LNCaP clone FGC (cell line): ENCODE data around the gene TLCD3B.
"Not testable (repeated sequence)": the region's sequence is repeated elsewhere in the genome, so short reads cannot be mapped to it uniquely, and the experiment has no call there.

ENCODE experiments used
- DNase-seq: peaks from one replicate; pipeline ENCODE4 v3.0.0-alpha.2; 2011; ENCODE audit warnings: low read depth
- H3K4me3 ChIP-seq: 2 replicates; pipeline ENCODE4 v1.5.1; 2011; ENCODE audit warnings: mild to moderate bottlenecking, low read depth, low read length, control low read depth
- CTCF ChIP-seq: IDR thresholded peaks from 2 replicates; pipeline ENCODE4 v1.5.1; 2012; ENCODE audit warnings: mild to moderate bottlenecking; ENCODE audit not compliant: control insufficient read depth, insufficient read depth; ENCODE audit errors: extremely low read depth

TLCD3B gene

GRCh38 chr16:30024451-30024850 lies 6.6 kb downstream of the TLCD3B start:
- DNase-seq = no peak
- H3K4me3 ChIP-seq = no peak overlapping the region
- no peak for TF ChIP-seq CTCF

- DNase-seq = no peak
- no peak for TF ChIP-seq CTCF
- H3K4me3 ChIP-seq = no peak overlapping the region
These were observed 7.5 kb downstream of the TLCD3B start for GRCh38 chr16:30023586-30023985.

GRCh38 chr16:30022887-30023286 lies 8.2 kb downstream of the TLCD3B start, which contains the start of gene C16orf92:
C16orf92 (plus strand) TSS chr16:30023198; CDS start chr16:30023341, 143 bp downstream.
- TF ChIP-seq CTCF = no peak

GRCh38 chr16:30018731-30019158 lies 12.3 kb downstream of the TLCD3B start:
- no peak overlapping the region for H3K4me3 ChIP-seq
- TF ChIP-seq CTCF = no peak
- no peak for DNase-seq

More at GRCh38 chr16:30022887-30023286, 8.2 kb downstream of the TLCD3B start, which contains the start of gene C16orf92:
- no peak within 1 kb of the TSS for H3K4me3 ChIP-seq
- no peak for DNase-seq

GRCh38 chr16:30017937-30018336 lies 13.1 kb downstream of the TLCD3B start:
- not testable (repeated sequence) for DNase-seq

GRCh38 chr16:30017277-30017656 lies 13.8 kb downstream of the TLCD3B start:
- H3K4me3 ChIP-seq = no peak overlapping the region
- no peak for TF ChIP-seq CTCF
- no peak for DNase-seq

More at GRCh38 chr16:30017937-30018336, 13.1 kb downstream of the TLCD3B start:
- not testable (repeated sequence) for H3K4me3 ChIP-seq

GRCh38 chr16:30016555-30017276 lies 14.4 kb downstream of the TLCD3B start:
- H3K4me3 ChIP-seq = no peak overlapping the region
- TF ChIP-seq CTCF = no peak
- no peak for DNase-seq

- not testable (repeated sequence) for DNase-seq, H3K4me3 ChIP-seq
These were observed 15.6 kb downstream of the TLCD3B start for GRCh38 chr16:30015450-30015849.

- not testable (repeated sequence) for DNase-seq, H3K4me3 ChIP-seq
These were observed 18.5 kb downstream of the TLCD3B start for GRCh38 chr16:30012598-30012997.
